Testis (tissue), 3 donors: ENCODE measurements around the gene CD101. TPM values are rescaled to one million over a fixed set of nuclear protein-coding genes. Genes with fewer than 3 reads are reported as not detected.

Experiments used
- DNase-seq: peaks from one replicate; pipeline ENCODE4 v3.0.0-alpha.2; 2019
- H3K27ac ChIP-seq, 2 donors: fragments of 200-600 bp; sonication (generic); one replicate each; pipeline ENCODE4 v1.5.1; 2019
- H3K27me3 ChIP-seq: fragments of 200-600 bp; sonication (generic); one replicate; pipeline ENCODE4 v1.5.1; 2019
- H3K36me3 ChIP-seq: fragments of 200-600 bp; sonication (generic); one replicate; pipeline ENCODE4 v1.5.1; 2017; ENCODE audit warnings: low read depth; ENCODE audit errors: missing control alignments
- H3K4me1 ChIP-seq: fragments of 200-600 bp; sonication (generic); one replicate; pipeline ENCODE4 v1.5.1; 2019
- H3K4me3 ChIP-seq, 2 donors: fragments of 200-600 bp; sonication (generic); one replicate each; pipeline ENCODE4 v1.5.1; 2017 to 2019
- H3K9me3 ChIP-seq: fragments of 200-600 bp; sonication (generic); one replicate; pipeline ENCODE4 v1.5.1; 2017
- CTCF ChIP-seq, 3 experiments: fragments of 450-650 bp in 2 of 3; fragments of 200-600 bp in 1 of 3; sonication (generic) in 1 of 3; IDR thresholded peaks; one replicate each; pipeline ENCODE4 v1.5.1; 2016 to 2019; ENCODE audit warnings: antibody characterized with exemption in 3 of 3, mild to moderate bottlenecking in 2 of 3, moderate library complexity in 1 of 3
- POLR2A ChIP-seq: fragments of 450-650 bp; IDR thresholded peaks from one replicate; pipeline ENCODE4 v1.6.1; 2017; ENCODE audit warnings: antibody characterized with exemption, mild to moderate bottlenecking, moderate library complexity
- WGBS, 2 donors: methylation state at CpG; one replicate each; pipeline ENCODE4 v1.1.5; 2018; 5-methylcytosine and 5-hydroxymethylcytosine counted together
- intact Hi-C: fragments of 100-400 bp; cut with DNase I; formaldehyde crosslinking; loops from one replicate; pipeline ENCODE4 v1.15.1; 2023; ENCODE audit warnings: low total_unique reads
- polyA plus RNA-seq: library from polyadenylated mRNA; stranded (reverse); fragments of 350-450 nt; fragmentation: Illumina TruSeq; extraction: RNeasy Lipid Tissue Mini Kit (QIAGEN cat#74804); gene quantifications from one replicate; pipeline ENCODE4 v1.2.3, GENCODE V29; 2014; ENCODE audit warnings: low read depth, low replicate concordance; ENCODE audit not compliant: insufficient read depth
- total RNA-seq, 2 donors: library from RNA; depleted of rRNA; stranded (reverse); fragments of >200 nt; gene quantifications; one replicate each; pipeline ENCODE4 v1.2.3, GENCODE V29; 2016

Gene CD101
- total and polyA plus RNA-seq, 3 donors from 2014 or later: 0.79 to 1.4 (median 1.2) TPM

DNA sequence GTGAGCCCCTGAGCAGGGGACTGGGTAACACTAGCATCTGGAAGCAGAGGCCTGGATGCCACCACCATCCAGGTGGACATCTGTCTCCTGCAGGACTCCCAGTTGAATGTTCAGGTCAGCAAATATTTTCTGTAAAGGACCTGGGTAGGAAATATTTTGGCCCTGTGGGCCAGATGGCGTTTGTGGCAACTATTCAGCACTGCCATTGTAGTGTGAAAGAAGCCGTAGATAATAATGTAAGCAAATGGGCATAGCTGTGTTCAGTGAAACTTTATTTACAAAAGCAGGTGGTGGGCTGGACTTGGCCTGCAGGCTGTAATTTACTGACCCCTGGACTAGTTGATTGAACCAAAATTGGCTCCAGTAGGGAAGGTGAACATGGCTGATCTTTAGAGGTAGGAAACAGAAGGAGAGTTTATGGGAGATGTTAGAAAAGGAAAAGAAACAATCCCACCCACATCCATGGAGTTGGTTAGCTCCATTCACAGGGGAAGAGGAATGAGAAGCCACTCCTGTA is 20.0 kb upstream of the CD101 start:
- Histone ChIP-seq H3K27ac (no peak overlapping the region), H3K4me1 (no peaks in the 10 kb centered on the region), H3K4me3 (no peak overlapping the region), H3K27me3 (no peaks in the 10 kb centered on the region), H3K9me3 (no peaks in the 10 kb centered on the region), H3K36me3 (no peaks in the 10 kb centered on the region)
- TF ChIP-seq POLR2A (no peak), CTCF (IDR thresholded peaks at IDR 0.05) (no peak)
- intact Hi-C loops: no loop called here
- 90 to 91% methylated on average over 2 of the region's 2 CpGs for WGBS, 2 donors
- DNase-seq: no peak

GRCh38 chr1:116982319-116983004 is 19.1 kb upstream of the CD101 start:
- DNase-seq: no peak
- Histone ChIP-seq H3K27me3 (no peaks in the 10 kb centered on the region), H3K4me3 (no peak overlapping the region), H3K9me3 (no peaks in the 10 kb centered on the region), H3K27ac (no peak overlapping the region), H3K36me3 (no peaks in the 10 kb centered on the region), H3K4me1 (no peaks in the 10 kb centered on the region)
- intact Hi-C loops: no loop called here
- TF ChIP-seq CTCF (IDR thresholded peaks at IDR 0.05): no peak
- no peak for TF ChIP-seq POLR2A
- 77 to 85% methylated on average over 9 of the region's 9 CpGs for whole genome bisulfite sequencing, 2 donors

GRCh38 chr1:116983112-116983511 is 18.4 kb upstream of the CD101 start:
- intact Hi-C loops: no loop called here
- Histone ChIP-seq H3K4me1 (no peaks in the 10 kb centered on the region), H3K9me3 (no peaks in the 10 kb centered on the region), H3K27ac (no peak overlapping the region), H3K27me3 (no peaks in the 10 kb centered on the region), H3K4me3 (no peak overlapping the region), H3K36me3 (no peaks in the 10 kb centered on the region)
- no peak for DNase-seq
- WGBS, 2 donors: 55 to 64% methylated on average over 5 of the region's 5 CpGs
- TF ChIP-seq POLR2A (no peak), CTCF (IDR thresholded peaks at IDR 0.05) (no peak)

GRCh38 chr1:116983678-116984077 is 17.9 kb upstream of the CD101 start:
- H3K27ac ChIP-seq: no peak overlapping the region
- no peak for DNase-seq
- H3K4me1 ChIP-seq: no peaks in the 10 kb centered on the region
- no peak overlapping the region for H3K4me3 ChIP-seq
- 30 to 48% methylated on average over 4 of the region's 4 CpGs for WGBS, 2 donors
- TF ChIP-seq CTCF (IDR thresholded peaks at IDR 0.05) (no peak), POLR2A (no peak)
- intact Hi-C loops: no loop called here
- H3K9me3 ChIP-seq: no peaks in the 10 kb centered on the region
- H3K36me3 ChIP-seq: no peaks in the 10 kb centered on the region
- H3K27me3 ChIP-seq: no peaks in the 10 kb centered on the region
